OCI-LY7 (cell line): ENCODE measurements around the gene ZDHHC14.

ENCODE experiments used
- EZH2phosphoT487 ChIP-seq: fragments of 200-600 bp; sonication (generic); IDR thresholded peaks from 2 replicates; pipeline ENCODE4 v1.6.1; 2018; ENCODE audit warnings: low read depth, borderline replicate concordance, mild to moderate bottlenecking, mixed run types, antibody characterized with exemption, low read length, moderate library complexity, mixed read lengths
- TF ChIP-seq, protein P1 (sequence below): fragments of 200-600 bp; sonication (generic); conservative IDR thresholded peaks from 2 replicates; pipeline ENCODE4 v1.5.1; 2014; ENCODE audit warnings: mild to moderate bottlenecking, antibody characterized with exemption, low read length, moderate library complexity, mixed read lengths

DNA sequence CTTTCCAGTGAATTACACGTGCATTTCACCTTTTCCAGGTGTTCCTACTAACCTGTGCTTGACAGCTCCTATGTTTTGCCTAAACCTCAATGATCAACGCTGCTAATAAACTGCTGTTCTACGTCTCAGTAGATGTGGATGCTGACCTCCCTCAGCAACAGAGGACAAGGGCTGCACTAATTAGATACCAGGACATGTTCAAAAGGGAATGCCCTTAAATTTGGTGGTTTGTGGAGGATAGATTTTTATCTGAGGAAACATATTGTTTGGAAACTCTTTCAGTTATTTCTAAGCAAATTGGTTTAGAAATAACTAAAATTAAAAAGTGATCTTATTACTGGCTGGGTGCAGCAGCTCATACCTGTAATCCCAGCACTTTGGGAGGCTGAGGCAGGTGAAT is 19.1 kb upstream of the ZDHHC14 start:
- TF ChIP-seq, protein P1, sequence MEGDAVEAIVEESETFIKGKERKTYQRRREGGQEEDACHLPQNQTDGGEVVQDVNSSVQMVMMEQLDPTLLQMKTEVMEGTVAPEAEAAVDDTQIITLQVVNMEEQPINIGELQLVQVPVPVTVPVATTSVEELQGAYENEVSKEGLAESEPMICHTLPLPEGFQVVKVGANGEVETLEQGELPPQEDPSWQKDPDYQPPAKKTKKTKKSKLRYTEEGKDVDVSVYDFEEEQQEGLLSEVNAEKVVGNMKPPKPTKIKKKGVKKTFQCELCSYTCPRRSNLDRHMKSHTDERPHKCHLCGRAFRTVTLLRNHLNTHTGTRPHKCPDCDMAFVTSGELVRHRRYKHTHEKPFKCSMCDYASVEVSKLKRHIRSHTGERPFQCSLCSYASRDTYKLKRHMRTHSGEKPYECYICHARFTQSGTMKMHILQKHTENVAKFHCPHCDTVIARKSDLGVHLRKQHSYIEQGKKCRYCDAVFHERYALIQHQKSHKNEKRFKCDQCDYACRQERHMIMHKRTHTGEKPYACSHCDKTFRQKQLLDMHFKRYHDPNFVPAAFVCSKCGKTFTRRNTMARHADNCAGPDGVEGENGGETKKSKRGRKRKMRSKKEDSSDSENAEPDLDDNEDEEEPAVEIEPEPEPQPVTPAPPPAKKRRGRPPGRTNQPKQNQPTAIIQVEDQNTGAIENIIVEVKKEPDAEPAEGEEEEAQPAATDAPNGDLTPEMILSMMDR = no peak
- TF ChIP-seq EZH2phosphoT487 = no peak
